UCSD-AML1 (cell line): Measurements from ENCODE around the gene IGFLR1.
A peak's percentile ranks its signal among the peaks of the same experiment; 100 is the strongest.

Source experiments
- DNase-seq: peaks from one replicate; lab custom pipeline; 2025; ENCODE audit not compliant: unreplicated experiment; lab: John Stamatoyannopoulos, UW

The IGFLR1 gene

GRCh38 chr19:35742121-35742724 is at the start of gene IGFLR1:
Gene IGFLR1, minus strand, starts transcription at chr19:35742452. Its CDS starts 1,272 bp downstream, at chr19:35741180.
- DNase-seq = peak; percentile 48

- DNase-seq = no peak
These were observed 49.6 kb upstream of the IGFLR1 start for GRCh38 chr19:35791814-35792279.

- no peak for DNase-seq
These were observed 48.9 kb upstream of the IGFLR1 start for GRCh38 chr19:35790981-35791813.

- no peak for DNase-seq
These were observed 48.0 kb upstream of the IGFLR1 start for GRCh38 chr19:35789978-35790944.

- no peak for DNase-seq
These were observed 47.1 kb upstream of the IGFLR1 start for GRCh38 chr19:35789195-35789977.

GRCh38 chr19:35788205-35788960 is 46.1 kb upstream of the IGFLR1 start:
- no peak for DNase-seq

GRCh38 chr19:35787227-35787799 is 45.1 kb upstream of the IGFLR1 start:
- no peak for DNase-seq

- DNase-seq = no peak
These were observed 44.3 kb upstream of the IGFLR1 start for GRCh38 chr19:35786299-35787160.

GRCh38 chr19:35785339-35785627 is 43.0 kb upstream of the IGFLR1 start:
- DNase-seq = no peak

- no peak for DNase-seq
These were observed 42.5 kb upstream of the IGFLR1 start for GRCh38 chr19:35784503-35785338.

- no peak for DNase-seq
These were observed 41.5 kb upstream of the IGFLR1 start for GRCh38 chr19:35783469-35784434.

- no peak for DNase-seq
These were observed 40.3 kb upstream of the IGFLR1 start for GRCh38 chr19:35782589-35782988.

- DNase-seq = no peak
These were observed 39.4 kb upstream of the IGFLR1 start for GRCh38 chr19:35781650-35782049.

- DNase-seq = no peak
These were observed 38.5 kb upstream of the IGFLR1 start for GRCh38 chr19:35780717-35781116.

- DNase-seq = no peak
These were observed 37.8 kb upstream of the IGFLR1 start for GRCh38 chr19:35780058-35780457.

GRCh38 chr19:35779033-35779432 is 36.8 kb upstream of the IGFLR1 start:
- no peak for DNase-seq

GRCh38 chr19:35777961-35778360 is 35.7 kb upstream of the IGFLR1 start:
- no peak for DNase-seq
